NCI-H460 (cell line): ENCODE measurements around the gene NSUN6. TPM values are rescaled to one million over a fixed set of nuclear protein-coding genes. Genes with fewer than 3 reads are reported as not detected.

Source experiments
- DNase-seq: peaks from one replicate; pipeline ENCODE4 v3.0.0-alpha.2; 2016; ENCODE audit warnings: low read depth; ENCODE audit errors: extremely low read depth
- total RNA-seq: library from RNA; depleted of rRNA; stranded (reverse); fragments of >200 nt; shearing (Covaris generic); gene quantifications from 2 replicates; pipeline ENCODE4 v1.2.3, GENCODE V29; 2014

The NSUN6 gene
- total RNA-seq, 1 experiment from 2014 or later, result 10.5 TPM

GRCh38 chr10:18565006-18565405, 86.4 kb downstream of the NSUN6 start:
- DNase-seq, result no peak

- DNase-seq, result no peak
These were observed 88.2 kb downstream of the NSUN6 start for GRCh38 chr10:18563003-18563726.

DNA sequence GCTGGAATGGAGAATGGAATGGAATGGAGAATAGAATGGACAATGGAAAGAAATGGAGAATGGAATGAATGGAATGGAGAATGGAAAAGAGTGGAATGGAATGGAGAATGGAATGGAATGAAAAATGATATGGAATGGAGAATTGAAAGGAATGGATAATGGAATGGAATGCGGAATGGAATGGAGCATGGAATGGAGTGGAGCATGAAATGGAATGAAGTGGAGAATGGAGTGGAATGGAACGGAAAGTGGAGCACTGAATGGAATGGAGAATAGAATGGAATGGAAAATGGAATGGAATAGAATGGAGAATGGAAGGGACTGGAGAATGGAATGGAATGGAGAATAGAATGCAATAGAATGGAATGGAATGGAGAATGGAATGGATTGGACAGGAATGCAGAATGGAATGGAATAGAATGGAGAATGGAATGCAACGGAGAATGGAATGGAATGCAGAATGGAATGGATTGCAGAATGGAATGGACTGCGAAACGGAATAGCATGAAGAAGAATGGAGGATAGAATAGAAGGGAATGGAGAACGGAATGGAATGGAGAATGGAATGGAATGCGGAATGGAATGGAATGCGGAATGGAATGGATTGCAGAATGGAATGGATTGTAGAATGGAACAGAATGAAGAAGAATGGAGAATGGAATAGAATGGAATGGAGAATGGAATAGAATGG, 89.4 kb downstream of the NSUN6 start:
- no peak for DNase-seq

- DNase-seq, result no peak
These were observed 93.4 kb downstream of the NSUN6 start for GRCh38 chr10:18557960-18558359.

- DNase-seq, result no peak
These were observed 94.8 kb downstream of the NSUN6 start for GRCh38 chr10:18556522-18557147.

DNA sequence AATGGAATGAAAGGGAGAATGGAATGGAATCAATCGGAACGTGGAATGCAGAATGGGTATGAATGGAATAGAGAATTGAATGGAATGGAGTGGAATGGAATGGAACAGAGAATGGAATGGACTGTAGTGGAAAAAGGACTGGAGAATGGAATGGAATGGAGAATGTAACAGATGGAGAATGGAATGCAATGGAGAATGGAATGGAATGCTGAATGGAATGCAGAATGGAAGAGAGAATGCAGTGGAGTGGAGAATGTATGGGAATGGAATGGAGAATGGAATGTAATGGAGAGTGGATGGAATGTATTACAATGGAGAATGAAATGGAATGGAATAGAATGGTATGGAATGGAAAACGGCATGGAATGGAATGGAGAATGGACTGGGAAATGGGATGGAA, 96.9 kb downstream of the NSUN6 start:
- no peak for DNase-seq

GRCh38 chr10:18551473-18551872, 99.9 kb downstream of the NSUN6 start:
- DNase-seq, result no peak

DNA sequence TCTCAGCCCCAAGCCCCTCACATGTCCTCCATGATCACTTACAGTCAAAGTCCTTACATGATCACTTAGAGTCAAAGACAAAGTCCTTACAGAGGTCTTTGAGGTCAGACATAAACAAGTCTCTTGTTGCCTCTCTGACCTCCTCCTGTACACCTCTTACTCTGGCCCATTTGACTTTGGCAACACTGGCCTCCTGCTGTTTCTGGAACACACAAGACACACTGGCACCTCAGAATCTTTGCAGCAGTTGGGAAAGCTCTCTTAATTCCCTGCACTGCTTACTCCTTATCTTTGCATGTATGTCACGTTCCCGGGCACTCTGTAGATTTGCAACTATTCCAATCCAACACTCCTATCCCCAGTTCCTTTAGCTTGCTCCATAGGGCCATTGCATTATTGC, 102.3 kb downstream of the NSUN6 start:
- no peak for DNase-seq

GRCh38 chr10:18545621-18546305, 105.6 kb downstream of the NSUN6 start:
- no peak for DNase-seq

DNA sequence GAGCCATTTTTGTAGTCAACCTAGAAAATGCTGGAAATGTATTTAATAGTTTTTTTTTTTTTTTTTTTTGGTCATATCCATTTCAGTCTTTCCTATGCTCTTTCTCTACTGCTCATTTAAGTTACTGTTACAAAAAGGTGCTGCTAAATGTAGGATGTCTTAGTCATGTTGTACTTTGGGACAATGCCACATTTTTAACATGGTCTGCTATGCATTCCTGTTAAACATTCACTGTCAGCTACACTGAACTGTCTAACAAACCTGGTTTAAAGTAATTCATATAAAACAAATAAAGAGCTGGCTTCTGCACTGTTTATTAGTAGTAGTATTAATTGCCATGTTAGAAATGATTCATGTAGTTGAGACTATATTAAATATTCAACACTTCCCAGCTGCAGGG, 108.6 kb downstream of the NSUN6 start:
- no peak for DNase-seq

- no peak for DNase-seq
These were observed 111.2 kb downstream of the NSUN6 start for GRCh38 chr10:18540195-18540594.

DNA sequence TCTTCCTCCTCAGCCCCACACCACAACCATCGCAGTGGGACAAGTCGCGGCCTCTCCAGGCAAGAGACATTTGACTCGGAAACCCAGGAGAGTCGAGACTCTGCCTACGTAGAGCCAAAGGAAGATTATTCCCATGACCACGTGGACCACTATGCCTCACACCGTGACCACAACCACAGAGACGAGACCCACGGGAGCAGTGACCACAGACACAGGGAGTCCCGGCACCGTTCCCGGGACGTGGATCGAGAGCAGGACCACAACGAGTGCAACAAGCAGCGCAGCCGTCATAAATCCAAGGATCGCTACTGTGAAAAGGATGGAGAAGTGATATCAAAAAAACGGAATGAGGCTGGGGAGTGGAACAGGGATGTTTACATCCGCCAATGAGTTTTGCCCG, 112.1 kb downstream of the NSUN6 start:
- no peak for DNase-seq

- no peak for DNase-seq
These were observed 117.5 kb downstream of the NSUN6 start for GRCh38 chr10:18533896-18534295.

DNA sequence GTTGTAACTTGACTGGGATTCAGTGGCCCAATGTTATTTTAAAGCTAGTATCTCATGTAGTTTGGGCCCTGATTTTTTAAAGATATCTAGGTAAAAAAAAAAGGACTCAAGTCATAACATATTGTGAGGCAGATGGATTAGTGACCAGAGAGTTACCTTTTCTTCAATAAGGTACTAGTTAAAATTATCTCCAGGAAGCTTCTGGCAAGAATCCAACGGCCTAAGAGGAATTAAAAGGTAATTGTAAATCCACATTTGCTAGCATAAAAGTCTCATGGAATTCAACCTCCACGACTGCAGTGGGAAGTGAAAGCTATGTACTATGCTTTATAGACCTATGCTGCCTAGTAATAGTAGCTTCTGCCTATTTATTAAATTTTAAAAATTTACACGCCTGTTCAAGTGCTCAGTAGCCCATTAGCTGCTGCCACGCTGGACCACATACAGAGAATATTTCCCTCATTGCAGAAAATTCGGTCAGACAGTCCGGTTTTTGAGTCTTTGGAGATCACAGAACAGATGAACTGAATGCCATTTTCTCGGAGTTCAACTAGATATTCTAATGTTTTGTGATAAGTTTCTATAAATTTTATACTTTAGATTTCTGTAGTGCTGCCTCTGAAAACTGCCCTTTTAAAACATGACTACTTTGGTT, 118.4 kb downstream of the NSUN6 start:
- DNase-seq, result no peak

- no peak for DNase-seq
These were observed 123.1 kb downstream of the NSUN6 start for GRCh38 chr10:18528292-18528691.

- DNase-seq, result no peak
These were observed 123.7 kb downstream of the NSUN6 start for GRCh38 chr10:18527687-18528086.

GRCh38 chr10:18523858-18524257, 127.5 kb downstream of the NSUN6 start:
- DNase-seq, result no peak

- peak; percentile 1 for DNase-seq
These were observed 128.4 kb downstream of the NSUN6 start for GRCh38 chr10:18523025-18523424.

GRCh38 chr10:18516851-18517250, 134.5 kb downstream of the NSUN6 start:
- DNase-seq, result no peak

DNA sequence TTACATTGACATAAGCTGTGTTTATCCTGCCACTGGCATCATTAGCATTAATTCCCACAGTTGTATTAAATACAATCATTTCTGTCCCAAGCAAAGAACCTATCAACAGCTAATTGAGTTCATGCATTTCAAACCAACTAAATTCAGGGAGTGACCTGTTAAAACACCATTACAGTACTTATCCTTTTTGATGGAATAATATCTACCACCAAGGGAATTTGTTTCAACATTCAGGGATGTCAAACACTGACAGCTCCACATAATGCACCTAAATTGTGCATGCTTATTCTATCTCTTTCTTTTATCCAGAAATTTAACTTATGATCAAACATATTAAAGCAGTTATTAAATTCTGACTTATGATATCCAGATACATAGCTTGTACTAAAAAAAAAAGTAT, 136.8 kb downstream of the NSUN6 start:
- no peak for DNase-seq

DNA sequence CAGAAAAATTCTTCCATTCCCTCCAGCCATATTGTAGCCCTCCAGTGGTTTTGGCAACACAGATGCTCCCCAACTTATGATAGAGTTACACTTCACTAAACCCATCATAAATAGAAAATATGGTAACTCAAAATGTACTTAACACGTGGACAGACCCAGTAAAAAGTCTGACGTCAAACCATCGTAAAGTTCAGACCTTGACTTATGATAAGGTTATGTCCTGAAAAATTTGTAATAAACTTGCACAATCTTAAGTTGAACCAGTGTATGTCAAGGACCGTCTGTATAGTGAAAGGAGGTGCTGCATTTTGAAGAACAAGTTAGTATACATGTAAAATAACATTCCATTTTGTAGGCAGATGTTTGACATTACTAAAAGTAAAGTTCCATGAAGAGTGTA, 142.8 kb downstream of the NSUN6 start:
- DNase-seq, result no peak
